H1 (cell line): Measurements from ENCODE around the gene HOXD1. TPM values are rescaled to one million over a fixed set of nuclear protein-coding genes. Genes with fewer than 3 reads are reported as not detected.

Experiments used
- ASH2L ChIP-seq: fragments of 200-600, 300-600 bp; sonication (generic); IDR thresholded peaks from one replicate; pipeline ENCODE4 v1.7.1; 2017; ENCODE audit warnings: low read length
- EGR1 ChIP-seq: IDR thresholded peaks from 2 replicates; pipeline ENCODE4 v1.6.1; 2011; ENCODE audit warnings: low read depth, low read length, borderline replicate concordance
- EP300 ChIP-seq, 2 experiments: IDR thresholded peaks; 1 replicate in 1 of 2; 2 replicates in 1 of 2; pipeline ENCODE4 v1.6.1; 2011 to 2012; ENCODE audit warnings: low read depth in 2 of 2, low read length in 2 of 2, mild to moderate bottlenecking in 2 of 2, borderline replicate concordance in 1 of 2, inconsistent platforms in 1 of 2, moderate library complexity in 1 of 2
- RBBP5 ChIP-seq: IDR thresholded peaks from 2 replicates; pipeline ENCODE4 v1.7.1; 2012; ENCODE audit warnings: low read depth, mild to moderate bottlenecking, inconsistent platforms, low read length, moderate library complexity, borderline replicate concordance
- SAP30 ChIP-seq: fragments of 300-600 bp; sonication (generic); IDR thresholded peaks from 2 replicates; pipeline ENCODE4 v1.7.1; 2012; ENCODE audit warnings: low read length, moderate library complexity, mild to moderate bottlenecking, inconsistent platforms; ENCODE audit not compliant: insufficient read depth, insufficient replicate concordance
- SIN3A ChIP-seq, 2 experiments: IDR thresholded peaks in 1 of 2; conservative IDR thresholded peaks in 1 of 2; 2 replicates each; pipeline ENCODE4 v1.6.1; 2011 to 2012; ENCODE audit warnings: low read length in 2 of 2, improper control_type of control experiment in 1 of 2, low read depth in 1 of 2, mild to moderate bottlenecking in 1 of 2
- TAF1 ChIP-seq: IDR thresholded peaks from 2 replicates; pipeline ENCODE4 v1.6.1; 2011; ENCODE audit warnings: mild to moderate bottlenecking, low read depth, low read length
- TCF12 ChIP-seq: IDR thresholded peaks from 2 replicates; pipeline ENCODE4 v1.6.1; 2011; ENCODE audit warnings: low read depth, mild to moderate bottlenecking, low read length
- YY1 ChIP-seq: IDR thresholded peaks from 2 replicates; pipeline ENCODE4 v1.6.1; 2011; ENCODE audit warnings: low read depth, mild to moderate bottlenecking, low read length
- polyA plus RNA-seq, 7 experiments: library from polyadenylated mRNA; depleted of rRNA in 3 of 7; stranded (reverse) in 5 of 7; unstranded in 2 of 7; fragments of >200 nt in 5 of 7; fragments of 200-250 nt in 2 of 7; gene quantifications; 1 replicate in 5 of 7; 2 replicates in 1 of 7; 4 replicates in 1 of 7; pipeline versions ENCODE4 v1.2.1 to v1.2.3, GENCODE V29; 2011 to 2013; ENCODE audit warnings: missing spikeins in 2 of 7, mixed read lengths in 2 of 7
- total RNA-seq: library from RNA; stranded (reverse); fragmentation: NEBNext Ultra II Directional; extraction: Animal tissue kit (Norgen Biotek cat#: 25700); gene quantifications from 2 replicates; pipeline ENCODE4 v1.2.1, GENCODE V29; 2021
- TF ChIP-seq, protein P1 (sequence below): fragments of 300-600 bp; sonication (generic); IDR thresholded peaks from 2 replicates; pipeline ENCODE4 v1.7.1; 2012; ENCODE audit warnings: low read length, moderate library complexity, mild to moderate bottlenecking, inconsistent platforms; ENCODE audit not compliant: insufficient replicate concordance

The HOXD1 gene
- total and polyA plus RNA-seq, 2 of the 8 experiments (the other 6 are each of a cell fraction or from before 2014, with no cell fraction given): 0.03 TPM; not detected in 1

DNA sequence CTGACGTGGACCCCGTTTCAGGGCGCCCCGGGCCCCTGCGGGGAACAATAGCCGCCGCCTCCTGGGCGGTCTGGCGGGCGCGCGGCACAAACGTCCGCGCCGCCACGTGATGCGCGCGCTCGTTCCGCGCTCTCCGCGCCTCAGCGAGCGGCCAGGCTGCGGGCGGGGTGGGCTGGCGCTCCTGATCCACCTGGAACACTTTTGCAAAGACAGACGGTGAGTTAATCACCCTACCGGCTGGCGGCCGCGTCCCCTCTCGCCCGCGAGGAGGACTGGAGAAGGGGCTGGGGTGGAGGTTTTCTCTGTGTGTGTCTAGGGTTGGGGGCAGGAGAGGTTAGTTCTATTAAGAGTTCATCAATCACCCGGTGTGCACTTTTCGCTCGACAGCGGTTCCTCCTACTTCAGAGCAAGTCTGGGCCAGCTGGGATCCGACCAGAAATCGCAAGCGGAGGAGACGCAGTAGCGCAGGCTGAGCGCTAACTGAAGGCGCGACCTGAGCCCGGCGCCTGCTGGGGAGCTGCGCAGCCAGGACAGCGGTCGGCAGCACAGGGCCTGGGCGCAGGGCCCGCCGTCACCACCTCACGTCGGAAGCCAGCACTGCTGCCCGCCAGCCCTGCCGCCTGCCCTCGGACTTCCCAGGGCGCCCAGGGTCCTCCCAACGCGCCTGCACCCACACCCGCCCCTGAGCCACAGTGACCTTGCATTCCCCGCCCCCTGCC is 10.3 kb upstream of the HOXD1 start (continued):
- TF ChIP-seq EGR1: no peak
- TF ChIP-seq SAP30: no peak
- TF ChIP-seq RBBP5: no peak; the same call in 1 of the 2 replicates
- TF ChIP-seq ASH2L: peak; percentile 35
- TF ChIP-seq SIN3A (conservative IDR thresholded peaks at IDR 0.05 in 1 of 2, IDR thresholded peaks at IDR 0.05 in 1 of 2; ENCODE audit: low read depth in 1 of 2, low read length in 2 of 2): no peak
- TF ChIP-seq TAF1: no peak
- no peak for TF ChIP-seq YY1
- TF ChIP-seq, protein P1, sequence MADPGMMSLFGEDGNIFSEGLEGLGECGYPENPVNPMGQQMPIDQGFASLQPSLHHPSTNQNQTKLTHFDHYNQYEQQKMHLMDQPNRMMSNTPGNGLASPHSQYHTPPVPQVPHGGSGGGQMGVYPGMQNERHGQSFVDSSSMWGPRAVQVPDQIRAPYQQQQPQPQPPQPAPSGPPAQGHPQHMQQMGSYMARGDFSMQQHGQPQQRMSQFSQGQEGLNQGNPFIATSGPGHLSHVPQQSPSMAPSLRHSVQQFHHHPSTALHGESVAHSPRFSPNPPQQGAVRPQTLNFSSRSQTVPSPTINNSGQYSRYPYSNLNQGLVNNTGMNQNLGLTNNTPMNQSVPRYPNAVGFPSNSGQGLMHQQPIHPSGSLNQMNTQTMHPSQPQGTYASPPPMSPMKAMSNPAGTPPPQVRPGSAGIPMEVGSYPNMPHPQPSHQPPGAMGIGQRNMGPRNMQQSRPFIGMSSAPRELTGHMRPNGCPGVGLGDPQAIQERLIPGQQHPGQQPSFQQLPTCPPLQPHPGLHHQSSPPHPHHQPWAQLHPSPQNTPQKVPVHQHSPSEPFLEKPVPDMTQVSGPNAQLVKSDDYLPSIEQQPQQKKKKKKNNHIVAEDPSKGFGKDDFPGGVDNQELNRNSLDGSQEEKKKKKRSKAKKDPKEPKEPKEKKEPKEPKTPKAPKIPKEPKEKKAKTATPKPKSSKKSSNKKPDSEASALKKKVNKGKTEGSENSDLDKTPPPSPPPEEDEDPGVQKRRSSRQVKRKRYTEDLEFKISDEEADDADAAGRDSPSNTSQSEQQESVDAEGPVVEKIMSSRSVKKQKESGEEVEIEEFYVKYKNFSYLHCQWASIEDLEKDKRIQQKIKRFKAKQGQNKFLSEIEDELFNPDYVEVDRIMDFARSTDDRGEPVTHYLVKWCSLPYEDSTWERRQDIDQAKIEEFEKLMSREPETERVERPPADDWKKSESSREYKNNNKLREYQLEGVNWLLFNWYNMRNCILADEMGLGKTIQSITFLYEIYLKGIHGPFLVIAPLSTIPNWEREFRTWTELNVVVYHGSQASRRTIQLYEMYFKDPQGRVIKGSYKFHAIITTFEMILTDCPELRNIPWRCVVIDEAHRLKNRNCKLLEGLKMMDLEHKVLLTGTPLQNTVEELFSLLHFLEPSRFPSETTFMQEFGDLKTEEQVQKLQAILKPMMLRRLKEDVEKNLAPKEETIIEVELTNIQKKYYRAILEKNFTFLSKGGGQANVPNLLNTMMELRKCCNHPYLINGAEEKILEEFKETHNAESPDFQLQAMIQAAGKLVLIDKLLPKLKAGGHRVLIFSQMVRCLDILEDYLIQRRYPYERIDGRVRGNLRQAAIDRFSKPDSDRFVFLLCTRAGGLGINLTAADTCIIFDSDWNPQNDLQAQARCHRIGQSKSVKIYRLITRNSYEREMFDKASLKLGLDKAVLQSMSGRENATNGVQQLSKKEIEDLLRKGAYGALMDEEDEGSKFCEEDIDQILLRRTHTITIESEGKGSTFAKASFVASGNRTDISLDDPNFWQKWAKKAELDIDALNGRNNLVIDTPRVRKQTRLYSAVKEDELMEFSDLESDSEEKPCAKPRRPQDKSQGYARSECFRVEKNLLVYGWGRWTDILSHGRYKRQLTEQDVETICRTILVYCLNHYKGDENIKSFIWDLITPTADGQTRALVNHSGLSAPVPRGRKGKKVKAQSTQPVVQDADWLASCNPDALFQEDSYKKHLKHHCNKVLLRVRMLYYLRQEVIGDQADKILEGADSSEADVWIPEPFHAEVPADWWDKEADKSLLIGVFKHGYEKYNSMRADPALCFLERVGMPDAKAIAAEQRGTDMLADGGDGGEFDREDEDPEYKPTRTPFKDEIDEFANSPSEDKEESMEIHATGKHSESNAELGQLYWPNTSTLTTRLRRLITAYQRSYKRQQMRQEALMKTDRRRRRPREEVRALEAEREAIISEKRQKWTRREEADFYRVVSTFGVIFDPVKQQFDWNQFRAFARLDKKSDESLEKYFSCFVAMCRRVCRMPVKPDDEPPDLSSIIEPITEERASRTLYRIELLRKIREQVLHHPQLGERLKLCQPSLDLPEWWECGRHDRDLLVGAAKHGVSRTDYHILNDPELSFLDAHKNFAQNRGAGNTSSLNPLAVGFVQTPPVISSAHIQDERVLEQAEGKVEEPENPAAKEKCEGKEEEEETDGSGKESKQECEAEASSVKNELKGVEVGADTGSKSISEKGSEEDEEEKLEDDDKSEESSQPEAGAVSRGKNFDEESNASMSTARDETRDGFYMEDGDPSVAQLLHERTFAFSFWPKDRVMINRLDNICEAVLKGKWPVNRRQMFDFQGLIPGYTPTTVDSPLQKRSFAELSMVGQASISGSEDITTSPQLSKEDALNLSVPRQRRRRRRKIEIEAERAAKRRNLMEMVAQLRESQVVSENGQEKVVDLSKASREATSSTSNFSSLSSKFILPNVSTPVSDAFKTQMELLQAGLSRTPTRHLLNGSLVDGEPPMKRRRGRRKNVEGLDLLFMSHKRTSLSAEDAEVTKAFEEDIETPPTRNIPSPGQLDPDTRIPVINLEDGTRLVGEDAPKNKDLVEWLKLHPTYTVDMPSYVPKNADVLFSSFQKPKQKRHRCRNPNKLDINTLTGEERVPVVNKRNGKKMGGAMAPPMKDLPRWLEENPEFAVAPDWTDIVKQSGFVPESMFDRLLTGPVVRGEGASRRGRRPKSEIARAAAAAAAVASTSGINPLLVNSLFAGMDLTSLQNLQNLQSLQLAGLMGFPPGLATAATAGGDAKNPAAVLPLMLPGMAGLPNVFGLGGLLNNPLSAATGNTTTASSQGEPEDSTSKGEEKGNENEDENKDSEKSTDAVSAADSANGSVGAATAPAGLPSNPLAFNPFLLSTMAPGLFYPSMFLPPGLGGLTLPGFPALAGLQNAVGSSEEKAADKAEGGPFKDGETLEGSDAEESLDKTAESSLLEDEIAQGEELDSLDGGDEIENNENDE: no peak
- TF ChIP-seq EP300 (IDR thresholded peaks at IDR 0.05; ENCODE audit: borderline replicate concordance in 1 of 2, low read depth in 2 of 2, low read length in 2 of 2): no peak
- TF ChIP-seq TCF12: no peak
